ENCODE measurements around the gene TEX13A.
"Not testable (repeated sequence)": the region's sequence is repeated elsewhere in the genome, so short reads cannot be mapped to it uniquely, and the experiment has no call there.

The TEX13A gene, protein sequence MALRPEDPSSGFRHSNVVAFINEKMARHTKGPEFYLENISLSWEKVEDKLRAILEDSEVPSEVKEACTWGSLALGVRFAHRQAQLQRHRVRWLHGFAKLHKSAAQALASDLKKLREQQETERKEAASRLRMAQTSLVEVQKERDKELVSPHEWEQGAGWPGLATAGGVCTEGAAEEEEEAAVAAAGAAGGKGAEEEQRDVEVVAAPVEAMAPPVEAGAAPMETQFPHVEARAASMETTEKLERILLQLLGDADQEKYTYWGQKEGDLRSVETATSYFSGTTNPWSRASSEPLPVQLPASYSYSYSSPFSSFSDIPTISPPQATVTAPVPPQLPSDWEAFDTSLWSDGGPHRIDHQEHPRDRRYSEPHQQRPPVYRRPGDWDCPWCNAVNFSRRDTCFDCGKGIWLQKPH

DNA sequence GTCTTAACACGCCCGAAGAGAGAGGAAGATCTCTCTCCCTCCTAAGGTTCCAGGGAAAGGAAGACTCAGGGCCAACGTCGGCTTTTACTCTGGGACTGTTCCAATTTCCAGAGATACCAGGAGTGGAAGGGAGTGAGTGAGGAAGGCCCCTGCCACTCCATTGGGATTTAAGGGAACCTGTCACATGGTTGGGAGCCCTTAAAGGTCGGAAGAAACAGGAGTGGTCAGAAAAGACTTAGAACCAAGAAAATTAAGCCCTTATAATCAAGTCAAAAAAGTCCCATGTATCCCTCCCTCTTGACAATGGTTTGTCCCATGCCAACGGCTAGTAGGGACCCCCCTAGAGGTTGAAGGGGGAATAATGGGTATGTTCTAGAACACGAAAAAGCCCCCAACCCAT, at the start of gene TEX13A:
TEX13A (minus strand) TSS at position 59 of the 400 bp plus-strand sequence. CDS start 297 bp downstream, outside the sequence.
- DNase-seq, result no peak
- Mint-ChIP-seq H3K4me1 (no peaks in the 10 kb centered on the region), H3K27ac (no peak within 1 kb of the TSS), H3K36me3 (no peaks in the 10 kb centered on the region), H3K27me3 (no peaks in the 10 kb centered on the region), H3K9me3 (peaks cover 5% of the 10 kb centered on the region), H3K4me3 (no peak within 1 kb of the TSS)
- CTCF ChIA-PET, result no interaction called here

- H3K4me1 Mint-ChIP-seq, result no peaks in the 10 kb centered on the region
- no peak for DNase-seq
- H3K27me3 Mint-ChIP-seq, result no peaks in the 10 kb centered on the region
- H3K9me3 Mint-ChIP-seq, result no peaks in the 10 kb centered on the region
- H3K4me3 Mint-ChIP-seq, result no peak overlapping the region
- no peak overlapping the region for H3K27ac Mint-ChIP-seq
- no peaks in the 10 kb centered on the region for H3K36me3 Mint-ChIP-seq
- CTCF ChIA-PET, result no interaction called here
These were observed 48.9 kb upstream of the TEX13A start for GRCh38 chrX:105269386-105269785.

DNA sequence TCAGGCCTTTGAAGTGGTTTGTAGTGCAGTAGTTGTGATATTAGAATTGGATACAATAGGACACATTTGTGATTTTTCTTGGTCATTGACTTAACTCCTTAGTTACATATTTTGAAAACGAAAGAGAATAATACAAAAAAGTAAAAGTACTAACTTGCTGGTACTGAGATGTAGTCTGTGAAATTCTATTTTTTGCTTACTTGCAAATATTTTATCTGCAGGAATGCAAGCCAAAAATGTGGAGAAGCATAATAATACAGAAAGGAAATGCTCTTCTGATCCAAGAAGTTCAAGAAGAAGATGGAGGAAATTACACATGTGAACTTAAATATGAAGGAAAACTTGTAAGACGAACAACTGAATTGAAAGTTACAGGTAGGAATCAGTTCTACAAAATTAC, 46.7 kb upstream of the TEX13A start:
- no peak for DNase-seq
- H3K4me3 Mint-ChIP-seq, result no peak overlapping the region
- no peaks in the 10 kb centered on the region for H3K36me3 Mint-ChIP-seq
- no peak overlapping the region for H3K27ac Mint-ChIP-seq
- CTCF ChIA-PET, result no interaction called here
- no peaks in the 10 kb centered on the region for H3K27me3 Mint-ChIP-seq
- H3K9me3 Mint-ChIP-seq, result no peaks in the 10 kb centered on the region
- no peaks in the 10 kb centered on the region for H3K4me1 Mint-ChIP-seq

DNA sequence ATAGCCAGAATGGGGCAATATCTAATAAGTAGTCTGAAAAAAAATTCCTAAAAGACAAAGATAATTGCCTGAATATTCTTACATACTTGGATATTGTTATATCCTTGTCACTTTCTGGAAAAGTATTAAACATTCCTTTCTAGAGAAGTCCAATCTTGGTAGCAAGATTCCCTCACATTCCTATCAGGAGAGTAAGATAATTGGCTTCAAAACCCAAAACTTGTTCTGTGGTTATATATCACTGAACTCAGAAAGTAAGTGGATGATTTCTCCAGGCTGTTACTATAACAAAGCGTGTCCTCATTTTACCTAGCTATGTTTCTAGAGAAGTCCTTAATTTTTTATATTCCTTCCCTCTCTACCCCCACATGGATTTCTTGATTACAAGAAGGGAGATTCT, 46.0 kb upstream of the TEX13A start:
- H3K27ac Mint-ChIP-seq, result no peak overlapping the region
- H3K4me3 Mint-ChIP-seq, result no peak overlapping the region
- no peaks in the 10 kb centered on the region for H3K4me1 Mint-ChIP-seq
- DNase-seq, result no peak
- H3K36me3 Mint-ChIP-seq, result no peaks in the 10 kb centered on the region
- no peaks in the 10 kb centered on the region for H3K9me3 Mint-ChIP-seq
- CTCF ChIA-PET, result no interaction called here
- no peaks in the 10 kb centered on the region for H3K27me3 Mint-ChIP-seq

- CTCF ChIA-PET, result no interaction called here
- H3K4me1 Mint-ChIP-seq, result no peaks in the 10 kb centered on the region
- DNase-seq, result no peak
- no peaks in the 10 kb centered on the region for H3K36me3 Mint-ChIP-seq
- no peak overlapping the region for H3K27ac Mint-ChIP-seq
- H3K4me3 Mint-ChIP-seq, result no peak overlapping the region
- no peaks in the 10 kb centered on the region for H3K9me3 Mint-ChIP-seq
- no peaks in the 10 kb centered on the region for H3K27me3 Mint-ChIP-seq
These were observed 44.6 kb upstream of the TEX13A start for GRCh38 chrX:105265093-105265492.

GRCh38 chrX:105263801-105264200, 43.3 kb upstream of the TEX13A start:
- Mint-ChIP-seq H3K4me3 (no peak overlapping the region), H3K27ac (no peak overlapping the region), H3K4me1 (no peaks in the 10 kb centered on the region), H3K27me3 (no peaks in the 10 kb centered on the region), H3K36me3 (no peaks in the 10 kb centered on the region), H3K9me3 (no peaks in the 10 kb centered on the region)
- DNase-seq, result no peak
- CTCF ChIA-PET, result no interaction called here

- no peak for DNase-seq
- Mint-ChIP-seq H3K27ac (no peak overlapping the region), H3K4me3 (no peak overlapping the region), H3K36me3 (no peaks in the 10 kb centered on the region), H3K9me3 (no peaks in the 10 kb centered on the region), H3K27me3 (no peaks in the 10 kb centered on the region), H3K4me1 (no peaks in the 10 kb centered on the region)
- CTCF ChIA-PET, result no interaction called here
These were observed 42.7 kb upstream of the TEX13A start for GRCh38 chrX:105263171-105263570.

- no peak overlapping the region for H3K4me3 Mint-ChIP-seq
- H3K27me3 Mint-ChIP-seq, result no peaks in the 10 kb centered on the region
- H3K36me3 Mint-ChIP-seq, result no peaks in the 10 kb centered on the region
- H3K27ac Mint-ChIP-seq, result no peak overlapping the region
- H3K4me1 Mint-ChIP-seq, result no peaks in the 10 kb centered on the region
- no peaks in the 10 kb centered on the region for H3K9me3 Mint-ChIP-seq
- no peak for DNase-seq
- CTCF ChIA-PET, result no interaction called here
These were observed 40.0 kb upstream of the TEX13A start for GRCh38 chrX:105260291-105261043.

- Mint-ChIP-seq H3K36me3 (no peaks in the 10 kb centered on the region), H3K27ac (no peak overlapping the region), H3K4me1 (no peaks in the 10 kb centered on the region), H3K9me3 (no peaks in the 10 kb centered on the region), H3K4me3 (no peak overlapping the region), H3K27me3 (no peaks in the 10 kb centered on the region)
- CTCF ChIA-PET, result no interaction called here
- DNase-seq, result no peak
These were observed 20.6 kb upstream of the TEX13A start for GRCh38 chrX:105241056-105241455.

DNA sequence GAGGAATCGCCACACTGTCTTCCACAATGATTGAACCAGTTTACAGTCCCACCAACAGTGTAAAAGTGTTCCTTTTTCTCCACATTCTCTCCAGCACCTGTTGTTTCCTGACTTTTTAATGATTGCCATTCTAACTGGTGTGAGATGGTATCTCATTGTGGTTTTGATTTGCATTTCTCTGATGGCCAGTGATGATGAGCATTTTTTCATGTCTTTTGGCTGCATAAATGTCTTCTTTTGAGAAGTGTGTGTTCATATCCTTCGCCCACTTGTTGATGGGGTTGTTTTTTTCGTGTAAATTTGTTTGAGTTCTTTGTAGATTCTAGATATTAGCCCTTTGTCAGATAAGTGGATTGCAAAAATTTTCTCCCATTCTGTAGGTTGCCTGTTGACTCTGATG, 16.9 kb upstream of the TEX13A start:
- CTCF ChIA-PET, H3K36me3 Mint-ChIP-seq, DNase-seq, H3K9me3 Mint-ChIP-seq, H3K27ac Mint-ChIP-seq, H3K4me3 Mint-ChIP-seq, H3K27me3 Mint-ChIP-seq, H3K4me1 Mint-ChIP-seq: not testable (repeated sequence)

DNA sequence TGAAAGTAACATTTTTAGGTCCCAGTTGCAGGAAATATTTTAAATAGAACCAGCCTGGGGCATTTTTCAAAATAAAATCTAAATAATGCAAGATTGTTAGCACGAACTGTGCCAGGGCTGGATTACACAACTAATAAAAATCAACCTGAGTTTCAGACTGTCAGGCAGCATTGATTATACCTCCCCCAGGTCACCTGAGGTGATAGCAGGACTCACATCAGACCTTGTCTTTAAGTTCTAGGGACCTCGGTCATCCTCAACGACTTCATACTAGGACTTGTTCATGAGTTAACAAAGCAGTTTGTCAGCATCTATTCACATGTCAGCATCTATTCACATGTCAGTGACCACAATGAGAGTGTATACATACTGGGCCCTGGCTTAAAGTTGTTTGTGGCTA, 8.7 kb upstream of the TEX13A start:
- DNase-seq, result no peak
- Mint-ChIP-seq H3K27ac (no peak overlapping the region), H3K9me3 (no peaks in the 10 kb centered on the region), H3K4me3 (no peak overlapping the region), H3K36me3 (no peaks in the 10 kb centered on the region), H3K27me3 (no peaks in the 10 kb centered on the region), H3K4me1 (no peaks in the 10 kb centered on the region)
- CTCF ChIA-PET, result no interaction called here

GRCh38 chrX:105228602-105229001, 8.1 kb upstream of the TEX13A start:
- H3K9me3 Mint-ChIP-seq, result no peaks in the 10 kb centered on the region
- H3K27ac Mint-ChIP-seq, result no peak overlapping the region
- CTCF ChIA-PET, result no interaction called here
- no peak for DNase-seq
- H3K36me3 Mint-ChIP-seq, result no peaks in the 10 kb centered on the region
- no peaks in the 10 kb centered on the region for H3K27me3 Mint-ChIP-seq
- no peak overlapping the region for H3K4me3 Mint-ChIP-seq
- no peaks in the 10 kb centered on the region for H3K4me1 Mint-ChIP-seq

GRCh38 chrX:105226499-105226898, 6.0 kb upstream of the TEX13A start:
- Mint-ChIP-seq H3K36me3 (no peaks in the 10 kb centered on the region), H3K4me3 (no peak overlapping the region), H3K4me1 (no peaks in the 10 kb centered on the region), H3K27ac (no peak overlapping the region), H3K9me3 (no peaks in the 10 kb centered on the region), H3K27me3 (no peaks in the 10 kb centered on the region)
- CTCF ChIA-PET, result no interaction called here
- DNase-seq, result no peak

DNA sequence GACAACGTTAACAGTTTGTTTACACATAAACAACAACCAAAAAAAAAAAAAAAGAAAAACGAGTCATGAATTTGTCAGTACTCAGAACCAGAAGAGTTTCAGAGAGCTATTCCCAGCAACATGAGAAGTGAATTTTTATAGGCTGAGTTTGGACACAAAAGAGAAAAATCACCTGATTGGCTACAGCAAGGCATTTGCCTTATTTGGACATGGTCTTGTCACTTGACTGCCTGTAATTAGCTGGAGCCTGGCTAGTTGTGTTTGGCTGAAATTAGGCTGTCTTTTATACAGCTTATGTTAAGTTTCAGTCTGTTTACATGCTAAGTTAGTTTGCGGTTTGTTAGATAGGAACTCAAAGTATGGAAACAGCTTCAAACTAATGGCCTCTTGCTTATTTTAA, 880 bp upstream of the TEX13A start:
- DNase-seq, result no peak
- Mint-ChIP-seq H3K36me3 (no peaks in the 10 kb centered on the region), H3K4me1 (no peaks in the 10 kb centered on the region), H3K27ac (no peak overlapping the region), H3K9me3 (peaks cover 5% of the 10 kb centered on the region), H3K4me3 (no peak overlapping the region), H3K27me3 (no peaks in the 10 kb centered on the region)
- CTCF ChIA-PET, result no interaction called here

Data from activated naive CD4-positive, alpha-beta T cell treated with anti-CD3 and anti-CD28 coated beads, Interleukin-2, amount 10 ng/mL, durations not matched to agents 7 days and 5 days (primary cell).